Memory B cell (primary cell): ENCODE data around the gene PRSS56.

Source experiments
- ATAC-seq: fragments of 150-1000 bp; cut with Tn5 transposase; 2 replicates; pipeline ENCODE4 v1.10.0; 2021; ENCODE audit warnings: low read depth, mild to moderate bottlenecking, moderate library complexity
- DNase-seq, 2 donors: peaks; one replicate each; pipeline ENCODE4 v3.0.0; 2022; ENCODE audit warnings: low spot score in 2 of 2
- H3K27ac Mint-ChIP-seq: one replicate; pipeline ENCODE4 v1.8.0; 2022; ENCODE audit warnings: mild to moderate bottlenecking, moderate library complexity, mixed read lengths
- H3K27me3 Mint-ChIP-seq: one replicate; pipeline ENCODE4 v1.8.0; 2022; ENCODE audit warnings: mixed read lengths
- H3K36me3 Mint-ChIP-seq: one replicate; pipeline ENCODE4 v1.8.0; 2022; ENCODE audit warnings: mild to moderate bottlenecking, mixed read lengths
- H3K4me1 Mint-ChIP-seq: one replicate; pipeline ENCODE4 v1.8.0; 2022; ENCODE audit warnings: mixed read lengths
- H3K4me3 Mint-ChIP-seq: one replicate; pipeline ENCODE4 v1.8.0; 2022; ENCODE audit warnings: mild to moderate bottlenecking, moderate library complexity, mixed read lengths
- H3K9me3 Mint-ChIP-seq: one replicate; pipeline ENCODE4 v1.8.0; 2022; ENCODE audit warnings: mixed read lengths

PRSS56 gene

GRCh38 chr2:232519581-232520438 is at the start of gene PRSS56:
PRSS56 (plus strand) TSS chr2:232520388; CDS start chr2:232520599, 211 bp downstream.
- no peak for ATAC-seq
- peaks cover 28% of the 10 kb centered on the region for H3K27me3 Mint-ChIP-seq

GRCh38 chr2:232473467-232473890 is 46.7 kb upstream of the PRSS56 start:
- peaks cover 26% of the 10 kb centered on the region for H3K27me3 Mint-ChIP-seq
- H3K9me3 Mint-ChIP-seq: peaks cover 15% of the 10 kb centered on the region
- no peak overlapping the region for H3K4me3 Mint-ChIP-seq
- ATAC-seq (no peak), DNase-seq (no peak)
- no peaks in the 10 kb centered on the region for H3K4me1 Mint-ChIP-seq
- H3K36me3 Mint-ChIP-seq: peaks cover 6% of the 10 kb centered on the region
- no peak overlapping the region for H3K27ac Mint-ChIP-seq

More at GRCh38 chr2:232519581-232520438, at the start of gene PRSS56:
- H3K36me3 Mint-ChIP-seq: no peaks in the 10 kb centered on the region
- H3K4me1 Mint-ChIP-seq: peaks cover 8% of the 10 kb centered on the region
- DNase-seq: no peak
- no peak within 1 kb of the TSS for H3K27ac Mint-ChIP-seq
- no peak within 1 kb of the TSS for H3K4me3 Mint-ChIP-seq
- no peaks in the 10 kb centered on the region for H3K9me3 Mint-ChIP-seq

- no peak overlapping the region for H3K27ac Mint-ChIP-seq
- no peak for ATAC-seq
- H3K9me3 Mint-ChIP-seq: peaks cover 15% of the 10 kb centered on the region
- peaks cover 6% of the 10 kb centered on the region for H3K36me3 Mint-ChIP-seq
- DNase-seq: no peak
- H3K27me3 Mint-ChIP-seq: peaks cover 29% of the 10 kb centered on the region
- H3K4me3 Mint-ChIP-seq: no peak overlapping the region
- no peaks in the 10 kb centered on the region for H3K4me1 Mint-ChIP-seq
Measured at GRCh38 chr2:232476045-232476444, 44.1 kb upstream of the PRSS56 start.

GRCh38 chr2:232476791-232477190 is 43.4 kb upstream of the PRSS56 start:
- Mint-ChIP-seq H3K4me1 (no peaks in the 10 kb centered on the region), H3K36me3 (peaks cover 4% of the 10 kb centered on the region), H3K4me3 (no peak overlapping the region), H3K9me3 (peaks cover 11% of the 10 kb centered on the region), H3K27ac (no peak overlapping the region), H3K27me3 (peaks cover 27% of the 10 kb centered on the region)
- no peak for ATAC-seq
- no peak for DNase-seq

GRCh38 chr2:232477751-232478510 is 42.3 kb upstream of the PRSS56 start:
- ATAC-seq (no peak), DNase-seq (no peak)
- Mint-ChIP-seq H3K36me3 (peaks cover under 1% of the 10 kb centered on the region), H3K27ac (no peak overlapping the region), H3K4me1 (no peaks in the 10 kb centered on the region), H3K27me3 (peaks cover 22% of the 10 kb centered on the region), H3K9me3 (peaks cover under 1% of the 10 kb centered on the region), H3K4me3 (no peak overlapping the region)

GRCh38 chr2:232478571-232479340 is 41.4 kb upstream of the PRSS56 start:
- peaks cover 22% of the 10 kb centered on the region for H3K27me3 Mint-ChIP-seq
- no peaks in the 10 kb centered on the region for H3K9me3 Mint-ChIP-seq
- H3K27ac Mint-ChIP-seq: no peak overlapping the region
- DNase-seq (no peak), ATAC-seq (no peak)
- H3K4me1 Mint-ChIP-seq: no peaks in the 10 kb centered on the region
- H3K36me3 Mint-ChIP-seq: no peaks in the 10 kb centered on the region
- no peak overlapping the region for H3K4me3 Mint-ChIP-seq

- DNase-seq: no peak
- H3K27ac Mint-ChIP-seq: no peak overlapping the region
- H3K9me3 Mint-ChIP-seq: no peaks in the 10 kb centered on the region
- no peaks in the 10 kb centered on the region for H3K36me3 Mint-ChIP-seq
- no peaks in the 10 kb centered on the region for H3K4me1 Mint-ChIP-seq
- peaks cover 25% of the 10 kb centered on the region for H3K27me3 Mint-ChIP-seq
- H3K4me3 Mint-ChIP-seq: no peak overlapping the region
- no peak for ATAC-seq
Measured at GRCh38 chr2:232479341-232480200, 40.6 kb upstream of the PRSS56 start.

GRCh38 chr2:232480201-232481190 is 39.7 kb upstream of the PRSS56 start:
- H3K4me3 Mint-ChIP-seq: no peak overlapping the region
- no peaks in the 10 kb centered on the region for H3K36me3 Mint-ChIP-seq
- DNase-seq (no peak), ATAC-seq (no peak)
- H3K27me3 Mint-ChIP-seq: peaks cover 28% of the 10 kb centered on the region
- peaks cover 4% of the 10 kb centered on the region for H3K4me1 Mint-ChIP-seq
- no peak overlapping the region for H3K27ac Mint-ChIP-seq
- no peaks in the 10 kb centered on the region for H3K9me3 Mint-ChIP-seq

- Mint-ChIP-seq H3K27ac (no peak overlapping the region), H3K4me3 (no peak overlapping the region), H3K9me3 (no peaks in the 10 kb centered on the region), H3K36me3 (no peaks in the 10 kb centered on the region), H3K27me3 (peaks cover 26% of the 10 kb centered on the region), H3K4me1 (peaks cover 5% of the 10 kb centered on the region)
- no peak for DNase-seq
- no peak for ATAC-seq
Measured at GRCh38 chr2:232481322-232482140, 38.7 kb upstream of the PRSS56 start.

GRCh38 chr2:232482301-232483238 is 37.6 kb upstream of the PRSS56 start:
- Mint-ChIP-seq H3K36me3 (no peaks in the 10 kb centered on the region), H3K9me3 (no peaks in the 10 kb centered on the region), H3K4me3 (no peak overlapping the region), H3K27ac (no peak overlapping the region), H3K27me3 (peaks cover 23% of the 10 kb centered on the region), H3K4me1 (peaks cover 5% of the 10 kb centered on the region)
- ATAC-seq (no peak), DNase-seq (no peak)

GRCh38 chr2:232483311-232483922 is 36.8 kb upstream of the PRSS56 start:
- Mint-ChIP-seq H3K36me3 (no peaks in the 10 kb centered on the region), H3K9me3 (no peaks in the 10 kb centered on the region), H3K4me1 (peaks cover 5% of the 10 kb centered on the region), H3K27ac (no peak overlapping the region), H3K4me3 (no peak overlapping the region), H3K27me3 (peaks cover 22% of the 10 kb centered on the region)
- DNase-seq (no peak), ATAC-seq (no peak)
